HFF-Myc (cell line): ENCODE measurements around the gene HILPDA.

Source experiments
- DNase-seq: peaks from one replicate; pipeline ENCODE4 v3.0.0-alpha.2; 2011; ENCODE audit warnings: low read depth; ENCODE audit errors: extremely low read depth
- H3K4me3 ChIP-seq: replicated peaks from 2 replicates; pipeline ENCODE4 v1.5.1; 2011; ENCODE audit warnings: low read depth, mild to moderate bottlenecking, control low read depth, low read length
- TF ChIP-seq, protein P1 (sequence below): IDR thresholded peaks from 2 replicates; pipeline ENCODE4 v1.5.1; 2012; ENCODE audit warnings: mild to moderate bottlenecking, low read depth, low read length, control low read depth; ENCODE audit errors: missing control alignments

HILPDA gene

DNA sequence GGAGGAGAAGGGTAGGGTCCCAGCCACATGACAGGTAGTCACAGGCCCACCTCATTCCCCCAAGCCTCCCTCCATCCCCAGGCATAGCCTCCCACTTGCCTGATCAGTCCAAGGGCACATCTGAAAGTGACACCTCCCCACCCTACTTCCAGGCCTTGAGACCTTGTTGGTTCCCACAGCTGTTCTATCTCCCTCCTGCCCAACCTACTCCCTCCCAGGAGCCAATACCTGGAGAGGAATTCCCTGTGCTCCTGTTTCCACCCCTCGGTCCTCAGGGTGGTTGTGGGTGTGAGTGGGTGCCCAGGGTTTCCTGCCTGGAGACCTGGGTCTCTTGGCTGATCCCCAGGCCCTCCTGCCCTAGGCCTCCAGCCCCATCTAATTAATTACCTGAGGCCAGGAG, 34.3 kb upstream of the HILPDA start:
- DNase-seq, result no peak
- TF ChIP-seq, protein P1, sequence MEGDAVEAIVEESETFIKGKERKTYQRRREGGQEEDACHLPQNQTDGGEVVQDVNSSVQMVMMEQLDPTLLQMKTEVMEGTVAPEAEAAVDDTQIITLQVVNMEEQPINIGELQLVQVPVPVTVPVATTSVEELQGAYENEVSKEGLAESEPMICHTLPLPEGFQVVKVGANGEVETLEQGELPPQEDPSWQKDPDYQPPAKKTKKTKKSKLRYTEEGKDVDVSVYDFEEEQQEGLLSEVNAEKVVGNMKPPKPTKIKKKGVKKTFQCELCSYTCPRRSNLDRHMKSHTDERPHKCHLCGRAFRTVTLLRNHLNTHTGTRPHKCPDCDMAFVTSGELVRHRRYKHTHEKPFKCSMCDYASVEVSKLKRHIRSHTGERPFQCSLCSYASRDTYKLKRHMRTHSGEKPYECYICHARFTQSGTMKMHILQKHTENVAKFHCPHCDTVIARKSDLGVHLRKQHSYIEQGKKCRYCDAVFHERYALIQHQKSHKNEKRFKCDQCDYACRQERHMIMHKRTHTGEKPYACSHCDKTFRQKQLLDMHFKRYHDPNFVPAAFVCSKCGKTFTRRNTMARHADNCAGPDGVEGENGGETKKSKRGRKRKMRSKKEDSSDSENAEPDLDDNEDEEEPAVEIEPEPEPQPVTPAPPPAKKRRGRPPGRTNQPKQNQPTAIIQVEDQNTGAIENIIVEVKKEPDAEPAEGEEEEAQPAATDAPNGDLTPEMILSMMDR, result no peak
- no peak overlapping the region for H3K4me3 ChIP-seq

DNA sequence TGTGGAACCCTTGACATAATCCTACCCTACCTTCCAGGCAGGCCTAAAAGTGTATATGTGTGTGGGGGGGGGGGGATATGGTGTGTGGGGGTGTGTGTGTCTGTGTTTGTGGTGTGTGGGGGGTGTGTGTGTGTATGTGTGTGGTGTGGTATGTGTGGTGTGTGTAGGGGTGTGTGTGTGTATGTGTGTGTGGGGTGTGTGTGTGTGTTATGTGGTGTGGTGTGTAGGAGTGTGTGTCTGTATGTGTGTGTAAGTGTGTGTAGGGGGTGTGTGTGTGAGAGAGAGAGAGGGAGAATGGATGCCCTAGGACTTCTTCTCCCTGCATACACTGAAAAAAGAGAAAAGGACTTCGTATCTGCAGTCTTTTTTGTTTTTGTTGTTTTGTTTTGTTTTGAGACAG, 33.6 kb upstream of the HILPDA start:
- TF ChIP-seq, protein P1, result no peak
- H3K4me3 ChIP-seq, result no peak overlapping the region
- no peak for DNase-seq

DNA sequence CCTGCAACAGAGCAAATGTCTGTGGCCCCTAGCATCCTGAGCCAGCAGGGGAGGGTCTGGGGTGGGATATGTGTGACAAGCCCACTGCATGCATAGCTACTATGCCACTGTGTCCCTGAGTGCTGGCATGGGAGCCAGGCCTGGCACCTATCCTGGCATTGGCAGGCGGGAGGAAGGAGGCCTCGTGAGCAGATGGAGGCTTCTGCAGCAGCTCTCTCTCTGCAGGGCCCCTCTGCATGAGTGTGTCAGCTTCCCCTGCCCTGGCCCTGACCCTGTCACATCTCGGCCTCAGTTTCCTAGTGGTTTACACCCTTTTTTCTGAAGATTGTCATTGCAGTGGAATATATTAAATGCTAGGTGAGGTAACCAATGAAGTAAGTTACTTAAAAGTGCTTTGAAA, 32.8 kb upstream of the HILPDA start:
- H3K4me3 ChIP-seq, result no peak overlapping the region
- TF ChIP-seq, protein P1, result no peak
- no peak for DNase-seq

DNA sequence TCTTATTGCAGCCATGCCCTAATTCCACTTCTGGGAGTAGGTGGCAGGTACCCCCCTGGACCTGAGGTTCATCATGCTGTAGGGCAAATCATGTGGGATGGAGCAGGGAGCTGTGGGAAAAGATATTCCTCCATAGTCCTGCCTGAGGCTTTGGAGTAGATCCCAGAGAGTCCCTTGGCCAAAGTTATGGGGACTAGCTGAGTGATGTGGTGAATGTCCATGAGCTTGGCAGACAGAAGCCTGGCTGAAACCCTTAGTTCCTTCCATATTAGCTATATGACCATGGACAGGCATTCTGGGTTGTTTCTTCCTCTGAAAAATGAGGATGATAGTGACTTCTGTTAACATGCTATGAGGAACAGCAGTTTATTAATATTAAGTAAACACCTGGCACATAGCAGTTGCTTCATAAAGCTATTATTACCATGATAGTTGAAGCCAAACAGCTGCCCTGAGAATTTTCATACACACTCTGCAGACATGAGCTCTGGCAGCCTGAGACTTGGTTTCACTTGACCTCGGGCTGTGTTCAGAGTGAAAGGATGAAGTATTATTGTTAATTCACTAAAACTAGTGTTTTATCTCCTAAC, 30.9 kb upstream of the HILPDA start:
- TF ChIP-seq, protein P1, result no peak
- H3K4me3 ChIP-seq, result no peak overlapping the region
- DNase-seq, result no peak

DNA sequence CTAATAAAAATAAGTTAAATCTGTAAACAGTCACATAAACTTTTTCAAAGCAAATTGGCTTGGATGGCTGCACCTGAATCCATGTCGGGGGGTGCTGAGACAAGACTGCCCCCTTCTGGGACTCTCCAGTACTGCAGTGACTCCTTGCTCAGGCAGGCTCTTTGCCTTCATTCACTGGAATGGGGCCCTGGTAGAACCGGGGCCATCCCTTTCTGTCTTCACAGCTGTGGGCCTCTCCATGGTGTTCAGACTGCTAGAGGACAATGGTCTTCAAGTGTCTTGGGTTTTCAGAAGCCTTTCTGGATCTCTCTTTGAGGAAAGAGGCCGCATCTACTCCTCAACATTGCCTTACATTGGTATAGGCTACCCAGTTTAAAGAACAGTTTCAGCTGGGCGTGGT, 29.8 kb upstream of the HILPDA start:
- TF ChIP-seq, protein P1, result peak; percentile 97
- H3K4me3 ChIP-seq, result no peak overlapping the region
- DNase-seq, result no peak

DNA sequence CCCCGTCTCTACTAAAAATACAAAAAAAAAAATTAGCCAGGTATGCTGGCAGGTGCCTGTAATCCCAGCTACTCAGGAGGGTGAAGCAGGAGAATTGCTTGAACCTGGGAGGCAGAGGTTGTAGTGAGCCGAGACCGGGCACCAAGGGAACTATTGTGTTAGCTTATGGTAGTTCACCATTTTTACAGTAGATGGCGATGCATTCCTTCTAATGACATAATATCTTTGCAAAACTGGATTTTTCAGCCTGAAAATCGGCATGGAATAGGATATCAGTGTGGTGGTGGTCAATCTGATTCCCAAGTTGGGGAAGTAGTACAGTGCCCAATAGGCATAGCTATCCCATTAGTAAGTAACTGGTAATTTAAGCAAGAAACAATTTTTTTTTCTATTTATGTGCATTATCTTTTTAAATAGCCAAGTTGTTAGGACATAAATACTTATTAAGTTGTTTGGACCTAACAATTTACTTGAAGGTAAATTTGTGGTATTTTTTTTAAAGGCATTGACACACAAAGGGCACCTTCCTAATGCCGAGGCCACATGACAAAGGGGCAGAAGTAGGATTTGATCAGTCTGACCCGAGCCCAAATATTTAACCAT, 28.3 kb upstream of the HILPDA start:
- DNase-seq, result peak; percentile 57
- TF ChIP-seq, protein P1, result peak; percentile 46
- H3K4me3 ChIP-seq, result no peak overlapping the region

DNA sequence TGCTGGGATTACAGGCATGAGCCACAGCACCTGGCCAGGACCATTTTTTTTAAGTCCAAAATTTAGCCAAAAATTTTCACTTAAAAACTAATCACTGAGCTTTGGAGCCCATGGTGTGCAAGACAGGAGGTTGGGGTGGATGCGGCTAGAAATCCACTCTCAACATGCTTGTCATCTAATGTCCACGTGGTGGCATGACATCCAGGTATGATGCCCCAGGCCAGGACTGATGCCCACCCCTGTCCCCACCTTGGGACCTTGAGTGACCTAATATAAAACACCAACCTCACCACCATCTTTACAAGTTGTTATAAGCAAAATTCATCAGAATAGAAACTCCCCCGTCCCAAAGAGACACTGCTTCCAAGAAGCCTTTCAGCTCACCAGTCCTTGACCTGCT, 25.5 kb upstream of the HILPDA start:
- TF ChIP-seq, protein P1, result no peak
- no peak for DNase-seq
- H3K4me3 ChIP-seq, result no peak overlapping the region
